DMS153 (cell line): ENCODE data around the gene TMEM212.

Source experiments
- DNase-seq: peaks from one replicate; lab custom pipeline; 2025; lab: John Stamatoyannopoulos, UW

TMEM212 gene

DNA sequence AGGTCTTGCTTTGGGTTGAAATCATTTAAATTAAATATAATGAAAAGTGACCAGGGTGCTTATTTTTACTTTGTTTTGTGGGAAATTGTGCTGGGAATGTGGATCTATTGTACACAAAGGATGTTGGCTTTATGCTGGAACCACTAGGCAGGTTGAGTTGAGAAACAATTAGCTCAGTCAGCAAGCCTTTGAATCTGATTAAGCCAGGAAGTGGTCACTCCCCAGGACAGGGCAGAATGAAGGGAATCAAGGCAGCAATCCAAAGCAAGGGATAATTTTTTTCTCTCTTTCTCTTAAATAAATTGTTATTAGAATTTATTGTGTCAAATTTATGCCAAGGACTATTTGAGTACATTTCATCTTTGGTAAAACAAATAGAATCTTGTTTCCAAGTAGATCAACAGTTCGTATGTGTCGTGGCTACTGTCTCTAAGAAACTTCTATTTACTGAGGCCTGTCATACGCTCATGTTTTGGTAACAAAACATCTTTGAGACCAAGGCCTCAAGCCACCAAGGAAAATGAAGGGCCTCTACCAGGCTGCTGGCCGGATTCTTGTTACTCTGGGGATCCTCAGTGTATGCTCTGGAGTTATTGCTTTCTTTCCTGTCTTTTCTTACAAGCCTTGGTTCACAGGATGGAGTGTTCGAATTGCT lies at the start of gene TMEM212:
Gene TMEM212 (plus strand): TSS at position 486 of the 655 bp plus-strand sequence. CDS start 35 bp downstream, at position 521.
- DNase-seq, result peak; percentile 31

DNA sequence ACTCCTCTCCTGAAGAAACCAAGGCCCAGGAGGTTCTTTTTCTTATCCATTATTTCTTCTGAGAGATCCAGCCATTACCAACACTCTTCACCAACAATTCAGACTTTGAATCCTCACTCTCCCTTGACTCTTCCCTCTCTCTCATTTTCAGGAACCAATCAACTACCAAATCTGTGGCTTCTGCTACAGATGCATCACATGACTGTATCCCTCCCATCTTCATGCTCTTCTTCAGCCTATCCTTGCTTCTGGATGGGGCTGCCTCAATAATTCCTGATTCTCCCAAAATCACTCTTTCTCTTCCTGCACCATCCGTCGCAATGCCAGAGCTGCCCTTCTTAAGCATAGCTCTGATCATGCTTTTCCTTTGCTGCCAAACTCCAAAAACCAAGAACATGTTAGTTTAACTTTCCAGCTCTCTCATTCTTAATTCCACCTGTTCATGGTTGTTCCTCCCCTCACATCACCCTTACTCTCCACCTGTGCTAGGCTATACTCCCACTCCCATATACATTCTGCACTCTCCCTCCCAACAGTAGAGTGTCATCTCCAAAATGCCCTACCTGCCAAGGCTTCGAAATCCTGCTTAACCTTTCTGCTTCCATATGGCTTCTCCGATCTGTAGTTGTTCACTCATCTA lies 46.4 kb upstream of the TMEM212 start:
- no peak for DNase-seq

DNA sequence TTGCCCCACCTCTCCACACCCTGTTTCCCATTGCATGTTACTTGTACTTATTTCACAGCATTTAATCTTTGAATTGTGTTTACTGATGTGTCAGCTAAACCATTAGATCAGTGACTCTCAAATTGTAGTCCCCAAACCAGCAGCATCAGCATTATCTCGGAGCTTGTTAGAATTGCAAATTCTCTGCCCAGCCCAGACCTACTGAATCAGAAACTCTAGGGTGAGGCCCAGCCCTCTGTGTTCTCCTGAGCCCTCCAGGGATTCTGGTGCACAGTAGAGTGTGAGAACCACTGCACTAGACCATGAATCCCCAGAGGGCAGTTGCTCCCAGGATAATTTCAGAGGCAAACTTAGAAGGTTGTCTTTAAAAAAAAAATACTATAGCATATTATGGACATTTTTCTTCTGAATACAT lies 45.9 kb upstream of the TMEM212 start:
- no peak for DNase-seq

DNA sequence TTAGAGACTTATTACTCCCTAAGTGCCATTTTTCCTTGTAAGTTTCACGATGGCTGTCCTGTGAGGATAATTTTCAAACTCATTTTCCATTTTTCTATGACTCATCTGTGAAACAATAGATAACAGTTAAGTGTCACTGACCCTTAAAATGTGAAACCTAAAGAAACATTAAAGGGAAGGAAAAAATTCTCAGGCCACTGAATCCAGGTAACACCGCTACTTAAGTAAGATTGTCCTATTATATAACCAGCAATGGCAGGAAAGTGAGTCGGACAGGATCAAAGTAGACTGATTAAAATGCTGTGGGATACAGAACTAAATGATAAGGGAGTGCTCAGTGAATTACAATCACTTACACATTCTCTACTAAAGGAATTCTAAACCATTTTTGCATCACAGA lies 45.3 kb upstream of the TMEM212 start:
- DNase-seq, result no peak

DNA sequence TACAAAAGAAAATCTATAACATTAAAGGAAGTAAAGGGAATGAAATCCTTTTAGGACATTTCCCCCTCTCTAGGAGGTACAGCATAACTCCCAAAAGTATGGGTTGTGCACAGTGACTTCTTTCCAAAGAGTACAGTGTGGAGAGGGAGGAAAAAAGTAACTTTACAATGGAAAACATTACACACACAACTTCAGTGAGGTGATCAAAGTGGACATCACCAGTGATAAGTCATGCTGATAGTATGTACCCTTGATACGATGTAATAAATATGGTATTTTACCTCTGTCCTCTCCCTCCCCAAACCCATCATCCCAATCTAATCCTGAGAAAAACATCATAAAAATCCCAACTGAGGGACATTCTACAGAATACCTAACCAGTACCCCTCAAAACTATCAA lies 43.6 kb upstream of the TMEM212 start:
- no peak for DNase-seq

DNA sequence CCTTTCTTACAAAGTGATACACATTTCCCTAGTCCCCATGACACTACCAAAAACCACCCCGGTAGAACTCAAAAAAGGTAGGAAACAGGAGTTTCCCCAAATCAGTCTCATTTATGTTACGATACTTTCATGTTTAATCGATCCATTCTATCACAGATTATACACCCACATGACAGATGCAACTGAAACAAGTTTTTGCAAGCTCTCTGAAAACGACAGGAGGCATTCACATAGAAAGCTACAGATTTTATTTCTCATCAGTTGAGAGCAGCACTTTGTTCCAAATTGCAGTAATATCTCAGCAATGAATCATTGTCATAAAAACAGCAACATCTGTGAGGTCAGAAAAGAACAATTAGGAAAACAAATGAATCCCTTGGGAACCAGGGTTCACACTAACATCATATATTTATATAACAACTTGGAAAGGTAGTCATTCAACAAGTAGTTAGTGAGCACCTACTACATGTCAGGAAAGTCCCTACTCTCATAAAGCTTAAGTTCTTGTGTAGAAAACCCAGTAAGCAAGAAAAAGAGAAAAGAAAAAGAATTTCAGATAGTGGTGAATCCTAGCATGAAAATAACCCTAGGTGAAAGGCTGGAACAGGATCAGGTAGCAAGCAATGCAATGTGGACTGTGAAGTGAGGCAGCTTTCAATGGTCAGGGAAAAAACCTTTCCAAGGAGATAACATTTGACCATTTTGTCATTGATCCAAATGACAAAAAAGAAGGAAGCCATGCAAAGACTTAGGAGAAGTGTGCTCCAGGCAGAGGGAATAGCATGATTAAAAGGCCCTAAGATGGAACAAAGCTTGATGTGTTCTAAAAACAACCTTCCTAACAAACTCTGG lies 41.2 kb upstream of the TMEM212 start:
- DNase-seq, result no peak

DNA sequence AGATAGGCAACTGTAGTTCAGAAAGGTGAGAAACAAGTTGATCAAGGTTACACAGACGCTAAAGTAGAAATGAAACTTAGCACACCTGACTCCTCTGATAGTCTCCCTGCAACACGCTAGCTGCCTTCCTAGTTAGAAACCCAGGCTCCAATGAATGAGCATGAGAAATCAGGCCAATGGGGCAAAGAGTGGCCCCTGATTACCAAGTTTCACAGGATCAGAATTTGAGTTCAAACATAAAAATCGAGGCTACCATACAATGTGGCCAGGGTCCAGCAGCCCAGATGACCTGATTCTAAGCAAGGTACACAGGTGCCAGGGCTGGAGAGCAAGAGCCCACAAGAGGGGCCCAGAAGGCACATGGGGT lies 40.6 kb upstream of the TMEM212 start:
- no peak for DNase-seq

DNA sequence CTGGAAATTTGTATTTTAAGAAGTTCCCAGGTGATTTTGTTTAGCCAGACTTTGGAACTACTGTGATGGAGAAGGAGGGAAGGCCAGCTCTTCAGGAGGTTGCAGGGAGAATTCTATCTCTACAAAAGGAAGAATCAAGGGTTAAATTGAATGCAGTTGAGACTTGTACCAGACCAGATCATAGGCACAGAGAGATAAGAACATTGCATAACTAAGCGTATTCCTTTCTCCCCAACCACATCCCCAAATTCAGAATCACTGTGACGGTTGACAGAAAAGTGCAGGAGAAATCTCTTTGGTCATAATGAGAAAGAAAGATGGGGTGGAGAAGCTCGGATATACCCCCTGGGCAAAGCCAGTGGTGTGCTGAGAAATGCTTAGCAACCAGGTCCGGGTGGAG lies 40.1 kb upstream of the TMEM212 start:
- DNase-seq, result no peak

DNA sequence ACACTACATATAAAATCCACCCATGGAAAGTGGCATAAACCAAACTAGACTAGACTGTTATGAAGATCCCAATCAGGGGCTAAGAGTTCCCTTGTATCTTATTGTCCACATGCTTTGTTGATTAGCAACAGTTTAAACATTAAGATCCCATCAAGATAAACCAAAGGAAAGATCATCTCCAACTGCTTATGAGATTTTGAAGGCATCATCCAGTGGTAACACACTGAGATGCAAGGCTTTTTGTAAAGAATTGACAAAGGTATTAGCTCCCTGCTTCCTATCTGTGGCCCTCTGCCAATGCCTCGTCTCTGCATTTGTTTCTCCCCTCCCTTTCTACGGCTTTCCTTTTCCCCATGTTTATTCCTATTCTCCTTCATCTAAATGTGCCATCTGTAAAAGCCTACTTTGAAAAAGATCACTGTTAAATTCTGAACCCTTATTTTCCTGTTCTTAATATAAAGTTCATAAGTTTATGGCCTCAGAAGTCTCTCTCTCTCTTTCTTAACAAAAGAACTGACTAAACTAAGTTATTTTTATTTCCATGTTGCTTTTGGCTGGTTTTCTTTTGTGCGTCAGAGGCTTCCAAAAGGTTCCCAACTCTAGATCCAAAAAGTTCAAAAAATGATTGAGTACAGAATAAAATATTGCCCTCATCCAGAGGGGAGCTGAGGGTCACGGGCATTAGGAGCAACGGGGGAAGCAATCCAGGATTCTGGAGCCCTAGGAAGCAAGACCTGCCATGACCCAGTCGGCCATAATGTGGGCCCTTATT lies 38.3 kb upstream of the TMEM212 start:
- no peak for DNase-seq

DNA sequence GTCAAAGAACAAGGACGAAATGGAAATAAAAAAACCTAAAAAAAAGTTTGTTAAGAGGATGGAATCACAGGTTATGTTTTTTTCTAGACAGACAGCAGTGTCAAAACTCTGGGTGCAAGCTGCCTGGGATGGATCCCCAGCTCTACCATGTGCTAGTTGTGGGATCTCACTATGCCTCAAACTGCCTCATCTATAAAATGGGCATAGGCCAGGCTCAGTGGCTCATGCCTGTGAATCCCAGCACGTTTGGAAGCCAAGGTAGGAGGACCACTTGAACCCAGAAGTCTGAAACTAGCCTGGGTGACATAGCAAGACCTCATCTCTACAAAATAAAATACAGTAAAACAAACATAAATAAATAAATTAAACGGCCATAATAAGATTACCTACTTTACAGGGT lies 37.5 kb upstream of the TMEM212 start:
- DNase-seq, result no peak

DNA sequence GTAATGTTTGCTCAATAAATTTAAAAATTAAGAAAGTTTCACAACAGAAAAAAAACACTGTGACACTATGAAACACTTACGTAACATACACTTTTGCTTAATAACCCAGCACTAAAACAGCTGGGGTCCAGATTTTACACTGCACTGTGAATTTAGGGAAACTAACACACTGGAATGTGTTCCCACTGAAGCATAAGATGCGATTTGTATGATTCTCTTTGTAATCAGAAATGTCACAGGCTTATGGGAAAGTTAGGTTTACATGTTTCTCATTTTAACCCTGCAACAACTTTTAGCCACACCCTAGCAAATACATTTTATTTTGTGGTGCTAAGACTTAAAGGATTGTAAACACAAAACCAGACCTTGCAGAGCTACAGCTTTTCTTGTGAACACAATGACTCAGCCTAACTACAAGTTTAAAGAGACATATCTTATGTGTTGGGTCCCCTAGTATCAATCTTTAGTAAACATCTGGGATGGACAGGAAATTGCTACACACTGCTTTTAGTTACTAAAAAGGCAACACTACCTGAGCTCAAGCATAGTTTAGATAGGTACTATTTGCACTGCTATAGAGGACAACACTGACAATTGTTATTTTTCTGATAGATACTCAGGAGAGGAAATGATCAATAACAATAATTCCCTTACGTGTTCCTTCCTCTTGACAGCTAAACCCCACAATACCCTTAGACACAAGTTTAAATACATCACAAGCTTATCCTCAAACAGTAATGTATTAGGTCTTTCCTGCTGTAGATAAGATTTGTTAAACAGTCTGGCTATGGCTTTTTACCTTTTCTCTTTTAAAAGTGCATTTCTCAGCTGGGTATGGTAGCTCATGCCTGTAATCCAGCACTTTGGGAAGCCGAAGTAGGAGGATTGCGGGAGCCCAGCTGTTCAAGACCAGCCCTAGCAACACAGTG lies 36.7 kb upstream of the TMEM212 start:
- DNase-seq, result no peak

DNA sequence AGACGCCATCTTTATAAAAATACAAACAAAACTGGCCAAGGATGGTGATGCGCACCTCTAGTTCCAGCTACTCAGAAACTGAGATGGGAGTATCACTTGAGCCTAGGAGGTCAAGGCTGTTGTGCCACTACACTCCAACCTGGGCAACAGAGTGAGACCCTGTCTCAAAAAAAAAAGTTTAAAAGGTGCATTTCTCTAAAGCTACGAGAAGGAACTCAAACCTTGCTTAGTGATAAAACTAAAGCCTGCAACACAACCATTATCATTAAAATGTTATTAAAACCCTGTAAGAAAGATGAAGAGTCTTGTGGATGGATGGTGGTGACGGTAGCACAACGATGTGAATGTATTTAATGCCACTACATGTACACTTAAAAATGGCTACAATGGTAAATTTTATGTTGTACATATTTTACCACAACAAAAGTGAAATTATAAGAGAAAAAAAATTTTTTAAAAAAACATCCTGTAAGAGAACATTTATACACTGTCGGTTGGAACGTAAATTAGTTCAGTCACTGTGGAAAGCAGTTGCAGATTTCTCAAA lies 35.9 kb upstream of the TMEM212 start:
- no peak for DNase-seq

DNA sequence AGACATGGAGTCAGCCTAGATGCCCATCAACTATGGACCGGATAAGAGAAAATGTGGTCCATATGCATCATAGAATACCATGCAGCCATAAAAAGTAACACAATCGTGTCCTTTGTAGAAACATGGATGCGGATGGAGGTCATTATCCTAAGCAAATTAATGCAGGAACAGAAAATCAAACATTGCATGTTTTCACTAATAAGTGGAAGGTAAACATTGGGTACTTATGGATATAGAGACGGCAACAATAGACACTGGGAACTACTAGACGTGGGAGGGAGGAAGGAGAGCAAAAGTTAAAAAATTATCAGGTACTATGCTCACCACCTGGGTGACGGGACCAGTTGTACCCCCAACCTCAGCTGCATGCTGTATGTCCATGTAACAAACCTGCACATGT lies 35.3 kb upstream of the TMEM212 start:
- no peak for DNase-seq

DNA sequence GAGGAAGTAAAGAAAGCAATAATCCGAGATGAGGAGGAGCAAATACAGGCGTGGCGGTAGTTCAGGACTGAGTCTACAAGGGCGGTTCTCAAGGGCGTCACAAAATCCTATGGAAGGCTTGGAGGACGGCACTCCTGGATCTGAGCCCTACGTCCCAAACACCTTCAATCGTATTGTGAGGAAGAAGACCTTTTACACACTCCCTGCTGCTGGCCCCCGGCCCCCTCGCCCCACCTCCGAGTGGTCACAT lies 33.6 kb upstream of the TMEM212 start:
- DNase-seq, result no peak

DNA sequence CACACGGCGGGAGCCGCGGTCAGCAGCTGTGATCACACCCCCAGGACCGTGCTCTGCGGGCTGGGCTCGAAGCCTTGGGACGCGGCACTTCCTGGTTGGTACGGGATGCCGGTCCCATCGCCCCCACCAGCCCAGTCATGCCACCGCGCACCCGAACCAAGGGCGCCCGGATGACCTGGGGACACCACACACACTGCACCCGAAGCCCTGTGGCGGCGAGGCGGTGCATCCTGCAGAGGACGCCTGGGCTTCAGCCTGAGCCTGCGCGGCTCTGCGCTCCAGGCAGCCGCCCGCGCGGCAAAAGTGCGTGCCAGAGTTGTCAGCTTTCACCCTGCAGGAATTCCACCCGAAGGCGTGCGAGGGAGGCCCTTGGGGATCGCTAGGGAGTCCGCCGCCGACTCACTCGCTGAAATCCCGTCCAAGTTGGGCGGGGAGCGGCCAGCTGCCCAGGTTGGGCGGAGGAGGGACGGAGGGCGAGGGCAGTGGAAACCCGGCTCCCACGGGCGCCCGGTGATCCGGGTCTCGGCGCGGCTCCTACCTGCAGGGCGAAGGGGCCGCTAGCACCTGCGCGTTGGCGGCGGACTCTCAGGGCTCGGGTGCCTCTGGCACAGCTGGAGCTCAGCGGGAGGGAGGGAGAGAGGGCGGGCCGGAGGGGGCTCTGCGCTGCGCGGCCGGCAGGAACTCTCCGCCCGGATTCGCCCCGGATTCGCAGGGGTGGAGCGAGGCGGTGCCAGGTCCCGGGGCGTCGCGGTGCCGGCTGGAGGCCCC lies 33.1 kb upstream of the TMEM212 start, which contains the start of gene PLD1:
Gene PLD1 (minus strand): TSS at position 623 of the 768 bp plus-strand sequence. CDS start 72,432 bp downstream, outside the sequence.
- peak; percentile 63 for DNase-seq

DNA sequence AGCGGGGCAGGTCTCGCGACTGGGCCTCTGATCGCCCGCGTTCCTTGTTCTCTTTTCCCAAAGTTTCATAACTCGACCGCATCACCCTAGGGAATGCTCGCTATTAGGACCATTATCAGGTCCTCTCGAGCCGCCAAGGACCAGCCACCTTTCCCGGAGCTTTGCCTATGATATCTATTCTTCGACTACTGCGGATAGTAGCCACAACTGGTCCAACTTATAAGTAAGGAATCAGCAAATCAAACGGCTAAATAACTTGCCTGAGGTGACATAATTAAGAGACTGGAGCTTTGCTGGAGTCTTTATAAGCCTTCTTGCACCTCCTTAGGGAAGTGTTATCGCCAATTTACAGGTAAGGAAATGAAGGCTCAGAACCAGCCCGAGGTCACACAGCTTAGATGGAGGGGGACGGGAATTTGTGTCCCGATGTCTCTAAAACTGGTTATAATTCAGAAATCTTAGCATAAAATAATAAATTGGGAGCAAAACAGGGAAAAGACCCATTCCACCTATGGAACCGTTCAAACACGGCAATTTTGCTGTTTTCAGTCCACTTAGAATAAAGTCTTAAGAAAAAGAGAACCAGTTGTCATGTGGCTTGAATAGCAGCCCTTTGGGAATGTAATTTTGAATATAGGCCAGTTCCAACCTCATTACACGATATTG lies 32.4 kb upstream of the TMEM212 start:
- DNase-seq, result no peak

DNA sequence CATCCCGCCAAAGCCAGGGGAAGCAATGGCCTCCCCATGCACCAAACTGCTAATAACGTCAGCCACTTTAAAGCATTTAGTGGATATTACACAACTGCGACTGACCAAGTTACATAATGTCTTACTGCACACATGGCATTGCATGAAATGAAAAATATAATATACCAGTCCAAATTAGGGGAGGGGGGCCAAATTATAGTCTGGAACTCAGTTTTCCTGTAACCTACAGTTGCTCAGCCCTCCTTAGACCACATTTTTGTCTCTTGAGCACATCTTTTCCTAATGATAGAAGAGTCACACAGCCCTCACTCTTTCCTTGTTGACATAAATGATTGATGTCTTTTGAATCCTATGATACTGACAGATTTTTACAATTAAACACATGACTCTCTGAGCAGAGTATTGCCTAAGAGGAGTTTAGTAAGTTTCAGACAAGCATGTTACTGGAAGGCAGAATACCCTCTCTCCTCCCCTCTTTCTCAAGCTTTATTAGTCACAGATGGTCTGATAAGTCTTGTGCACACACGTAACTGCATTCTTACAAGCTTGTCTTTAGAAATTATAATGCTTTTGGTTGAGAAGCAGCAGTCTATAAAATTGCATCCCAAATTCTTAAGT lies 31.7 kb upstream of the TMEM212 start:
- no peak for DNase-seq

DNA sequence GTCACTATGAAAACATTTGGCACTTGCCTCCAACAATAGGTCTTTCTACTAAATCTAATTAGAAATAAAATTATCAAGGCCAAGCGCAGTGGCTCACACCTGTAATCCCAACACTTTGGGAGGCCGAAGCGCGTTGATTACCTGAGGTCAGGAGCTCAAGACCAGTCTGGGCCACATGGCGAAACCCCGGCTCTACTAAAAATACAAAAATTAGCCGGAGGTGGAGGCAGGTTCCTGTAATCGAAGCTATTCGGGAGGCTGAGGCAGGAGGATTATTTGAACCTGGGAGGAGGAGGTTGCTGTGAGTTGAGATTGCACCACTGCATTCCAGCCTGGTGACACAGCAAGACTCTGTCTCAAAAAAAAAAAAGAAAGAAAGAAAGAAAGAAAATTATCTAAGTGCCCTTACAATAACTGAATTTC lies 31.2 kb upstream of the TMEM212 start:
- DNase-seq, result no peak

DNA sequence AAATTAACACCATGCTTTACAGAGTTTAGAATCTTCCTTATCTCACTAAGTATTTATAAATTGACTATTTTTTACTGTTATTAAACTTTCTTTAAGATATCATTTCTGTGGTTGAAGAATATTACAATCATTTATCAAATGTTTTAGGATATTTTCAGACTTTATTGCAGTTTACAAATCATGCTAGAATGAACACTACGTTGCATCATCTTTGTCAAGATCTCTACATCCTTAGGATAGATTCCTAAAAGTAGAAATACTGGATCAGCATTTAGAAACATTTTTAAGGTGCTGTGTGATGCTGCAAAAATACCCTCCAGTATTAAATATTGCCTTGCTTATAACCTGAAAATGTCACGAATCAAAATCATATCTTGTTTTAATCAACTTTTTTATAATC lies 30.3 kb upstream of the TMEM212 start:
- DNase-seq, result no peak
